GM19035 (cell line): ENCODE measurements around the gene CNPPD1.
A peak's percentile ranks its signal among the peaks of the same experiment; 100 is the strongest.
"Not testable (repeated sequence)": the region's sequence is repeated elsewhere in the genome, so short reads cannot be mapped to it uniquely, and the experiment has no call there.

Experiments used
- ATAC-seq: cut with Tn5 transposase; IDR thresholded peaks from one replicate; pipeline ENCODE4 v1.9.1; 2021; ENCODE audit not compliant: unreplicated experiment

The CNPPD1 gene

DNA sequence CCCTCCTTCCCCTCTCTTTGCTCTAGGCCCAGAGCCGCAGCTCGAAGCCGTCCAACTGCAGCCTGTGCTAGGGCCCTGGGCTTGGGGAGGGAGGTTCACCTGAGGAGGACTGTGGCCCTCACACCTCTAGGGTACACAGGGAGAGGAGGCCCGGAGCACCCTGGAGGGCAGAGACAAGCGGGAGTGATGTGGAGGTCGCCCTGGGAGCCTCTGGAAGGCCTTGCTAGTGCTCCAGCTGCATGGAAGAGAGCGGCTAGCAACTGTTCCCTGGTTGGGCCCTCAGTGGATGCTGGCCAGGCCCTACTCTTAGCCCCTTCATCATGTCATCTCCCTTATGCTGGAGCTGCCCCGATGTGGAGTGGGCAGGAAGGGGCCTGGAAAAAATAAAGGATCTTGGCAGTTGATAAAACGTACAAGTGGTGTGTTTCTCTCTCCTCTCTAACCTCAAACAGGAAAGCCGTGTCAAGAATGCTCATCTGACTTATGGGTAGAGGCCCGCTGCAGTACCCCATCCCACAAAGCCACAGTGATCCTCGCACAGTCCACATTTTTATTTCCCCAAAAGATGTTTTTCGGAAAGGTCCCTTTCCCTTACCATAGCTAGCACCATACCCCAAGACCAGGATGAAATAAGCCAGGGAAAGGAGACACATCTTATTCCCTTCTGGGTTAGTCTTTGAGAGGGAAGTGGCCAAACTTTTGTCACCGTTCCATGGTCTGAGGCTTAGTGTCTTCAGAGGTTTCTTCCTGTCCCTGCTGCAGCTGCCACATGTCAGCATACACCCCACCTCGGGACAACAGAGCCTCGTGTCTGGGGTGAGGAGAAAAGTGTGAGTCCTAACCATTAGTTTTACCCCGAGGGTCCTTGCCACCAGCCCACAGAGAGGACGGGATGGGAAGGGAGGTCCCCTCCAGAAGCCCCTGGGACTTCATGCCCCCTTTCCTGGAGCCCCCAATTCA is 32.8 kb upstream of the CNPPD1 start:
- no peak for ATAC-seq

DNA sequence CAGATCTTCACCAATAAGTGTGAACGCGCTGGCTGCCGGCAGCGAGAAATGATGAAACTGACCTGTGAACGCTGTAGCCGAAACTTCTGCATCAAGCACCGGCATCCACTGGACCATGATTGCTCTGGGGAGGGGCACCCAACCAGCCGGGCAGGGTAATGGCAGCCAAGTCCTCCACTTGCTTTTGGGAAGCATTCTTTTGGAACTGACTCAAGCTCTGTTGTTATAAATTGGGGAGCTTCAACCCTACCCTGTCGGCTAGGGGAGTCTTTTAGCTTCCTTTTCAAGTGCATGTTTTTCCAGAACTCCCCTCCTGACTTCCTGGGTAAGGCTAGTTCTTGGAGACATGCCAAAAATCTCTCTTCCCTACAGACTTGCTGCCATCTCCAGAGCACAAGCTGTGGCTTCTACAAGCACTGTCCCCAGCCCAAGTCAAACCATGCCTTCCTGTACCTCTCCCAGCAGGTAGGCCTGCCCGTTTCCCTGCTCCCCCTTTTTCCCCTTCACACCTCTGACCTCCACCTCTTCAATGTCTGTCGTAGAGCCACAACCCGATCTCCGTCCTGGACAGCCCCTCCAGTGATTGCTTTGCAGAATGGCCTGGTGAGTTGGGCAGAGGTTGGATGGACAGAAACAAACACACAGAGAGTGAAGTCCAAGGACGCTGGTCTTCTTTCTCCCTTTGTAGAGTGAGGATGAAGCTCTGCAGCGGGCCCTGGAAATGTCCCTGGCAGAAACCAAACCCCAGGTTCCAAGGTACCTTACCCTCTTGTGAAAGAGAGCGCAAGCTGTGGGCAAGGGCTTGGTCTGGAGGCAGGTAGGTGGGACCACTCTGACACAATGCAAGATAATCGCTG is 31.4 kb upstream of the CNPPD1 start:
- no peak for ATAC-seq

DNA sequence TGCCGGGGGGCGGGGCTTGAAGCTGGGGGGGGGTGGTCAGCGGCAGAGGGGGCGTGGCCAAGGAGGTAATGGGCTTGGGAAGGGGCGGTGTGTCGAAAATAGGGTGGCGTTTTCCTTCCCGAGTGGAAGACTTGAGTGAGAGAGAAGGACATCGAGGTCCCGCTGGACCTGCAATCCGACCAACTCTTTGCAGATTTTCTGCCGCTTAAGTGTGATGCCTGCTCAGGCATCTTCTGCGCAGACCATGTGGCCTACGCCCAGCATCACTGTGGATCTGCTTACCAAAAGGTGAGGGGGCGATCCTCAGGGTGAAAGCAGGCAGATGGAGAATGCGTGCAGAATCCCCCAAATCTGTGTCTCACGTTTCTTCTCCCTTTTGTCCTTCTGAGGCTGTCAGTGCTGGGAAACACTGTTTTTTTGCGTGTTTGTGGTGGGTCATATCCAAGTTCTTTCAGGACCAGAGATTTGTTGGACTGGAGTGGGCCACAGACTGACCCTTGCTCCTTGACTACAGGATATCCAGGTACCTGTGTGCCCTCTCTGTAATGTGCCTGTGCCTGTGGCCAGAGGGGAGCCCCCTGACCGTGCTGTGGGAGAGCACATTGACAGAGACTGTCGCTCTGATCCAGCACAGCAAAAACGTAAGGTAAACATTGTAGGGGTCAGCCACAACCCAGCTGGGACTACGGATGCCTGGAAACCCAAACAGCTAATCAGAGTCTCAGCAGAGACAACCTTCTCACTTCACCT is 30.6 kb upstream of the CNPPD1 start:
- no peak for ATAC-seq

DNA sequence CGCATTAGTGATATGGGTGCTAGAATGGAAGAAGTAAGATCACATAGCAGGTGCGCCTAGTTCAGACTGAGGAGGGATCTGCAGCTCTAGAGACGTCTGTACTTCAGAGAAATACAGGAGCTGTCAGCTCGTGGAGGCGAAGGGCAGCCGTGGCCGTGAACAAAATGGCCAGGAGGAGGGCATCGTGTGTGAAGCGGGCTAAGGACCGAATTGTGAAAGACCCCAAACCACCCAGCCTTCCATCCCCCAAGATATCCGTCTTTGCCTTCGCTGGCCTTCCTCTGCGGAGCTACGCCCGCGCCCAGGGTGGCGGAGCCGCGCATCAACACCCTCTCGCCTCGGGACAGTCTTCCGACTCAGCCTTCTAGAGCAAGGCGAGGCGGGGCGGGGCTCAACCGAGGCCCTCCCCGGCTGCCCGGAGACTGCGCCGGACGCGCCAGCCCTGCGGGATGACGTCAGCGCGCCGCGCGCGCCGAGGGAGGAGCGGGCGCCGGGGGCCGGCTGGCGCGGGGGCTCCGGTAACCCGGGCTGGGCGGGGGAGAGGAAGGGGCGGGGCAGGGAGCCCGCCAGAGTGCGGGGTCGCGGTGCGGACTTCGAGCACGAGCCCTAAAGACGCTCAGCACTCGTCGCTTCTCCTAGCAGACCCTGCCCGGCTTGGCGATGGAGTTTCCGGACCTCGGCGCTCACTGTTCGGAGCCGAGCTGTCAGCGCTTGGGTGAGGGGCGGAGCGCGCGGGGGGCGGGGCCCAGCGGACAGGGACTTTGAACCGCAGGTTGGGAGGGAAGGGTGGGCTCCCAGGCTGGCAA is 29.8 kb upstream of the CNPPD1 start, which contains the start of gene ZFAND2B:
TSS of gene ZFAND2B (plus strand) at position 455 of the 806 bp plus-strand sequence. CDS start at position 661, 206 bp downstream.
- peak; percentile 97 for ATAC-seq

DNA sequence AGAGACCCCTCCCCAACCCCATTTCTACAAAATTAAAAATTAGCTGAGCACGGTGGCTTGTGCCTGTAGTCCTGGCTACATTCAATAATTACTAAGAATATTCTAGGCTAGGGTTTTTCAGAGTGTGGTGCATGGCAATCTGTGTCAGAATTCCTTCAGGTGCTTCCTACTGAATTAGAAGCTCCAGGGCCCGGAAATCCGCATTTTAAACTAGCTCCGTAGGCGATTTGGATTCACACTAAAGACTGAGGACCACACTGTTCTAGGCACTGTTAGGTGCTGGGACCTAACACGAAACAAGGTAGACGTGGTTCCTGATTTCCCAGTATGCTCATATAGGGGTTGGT is 29.2 kb upstream of the CNPPD1 start:
- no peak for ATAC-seq

DNA sequence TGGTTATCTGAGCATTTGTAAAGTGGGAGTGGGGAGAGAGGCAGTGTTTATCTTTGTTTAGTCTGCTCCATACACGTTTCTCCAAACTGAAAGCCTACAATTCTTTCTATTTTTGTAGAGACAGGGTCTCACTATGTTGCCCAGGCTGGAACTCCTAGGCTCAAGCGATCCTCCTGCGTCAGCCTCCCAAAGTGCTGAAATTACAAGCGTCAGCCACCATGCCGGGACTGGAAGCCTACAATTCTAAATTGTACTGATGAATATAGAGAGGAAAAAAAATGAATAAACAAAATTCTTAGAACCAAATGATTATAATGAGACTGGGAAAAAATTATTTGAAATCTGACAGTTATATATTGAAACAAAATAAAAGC is 28.4 kb upstream of the CNPPD1 start:
- ATAC-seq = no peak

DNA sequence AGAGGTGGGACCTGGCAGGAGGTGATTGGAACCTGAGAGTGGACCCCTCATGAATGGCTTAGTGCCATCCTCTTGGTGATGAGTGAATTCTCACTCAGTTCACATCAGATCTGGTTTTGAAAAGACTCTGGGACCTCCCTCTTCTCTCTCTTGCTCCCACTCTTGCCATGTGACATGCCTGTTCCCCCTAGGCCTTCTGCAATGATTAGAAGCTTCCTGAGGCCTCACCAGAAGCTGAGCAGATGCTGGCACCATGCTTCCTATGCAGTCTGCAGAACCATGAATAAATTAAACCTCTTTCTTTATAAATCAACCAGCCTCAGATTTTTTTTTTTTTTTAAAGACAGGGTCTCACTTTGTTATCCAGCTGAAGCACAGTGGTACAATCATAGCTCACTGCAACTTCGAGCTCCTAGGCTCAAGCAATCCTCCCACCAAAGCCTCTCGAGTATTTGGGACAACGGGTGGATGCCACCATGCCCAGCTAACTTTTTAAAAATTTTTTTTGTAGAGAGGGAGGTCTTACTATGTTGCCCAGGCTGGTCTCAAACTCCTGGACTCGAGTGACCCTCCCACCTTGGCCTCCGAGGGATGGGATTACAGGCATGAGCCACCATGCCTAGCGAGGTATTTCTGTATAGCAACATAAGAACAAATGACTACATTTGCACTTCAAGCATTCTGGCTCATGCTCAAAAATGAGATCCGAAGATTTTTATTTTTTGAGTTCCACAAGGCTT is 27.9 kb upstream of the CNPPD1 start:
- no peak for ATAC-seq

DNA sequence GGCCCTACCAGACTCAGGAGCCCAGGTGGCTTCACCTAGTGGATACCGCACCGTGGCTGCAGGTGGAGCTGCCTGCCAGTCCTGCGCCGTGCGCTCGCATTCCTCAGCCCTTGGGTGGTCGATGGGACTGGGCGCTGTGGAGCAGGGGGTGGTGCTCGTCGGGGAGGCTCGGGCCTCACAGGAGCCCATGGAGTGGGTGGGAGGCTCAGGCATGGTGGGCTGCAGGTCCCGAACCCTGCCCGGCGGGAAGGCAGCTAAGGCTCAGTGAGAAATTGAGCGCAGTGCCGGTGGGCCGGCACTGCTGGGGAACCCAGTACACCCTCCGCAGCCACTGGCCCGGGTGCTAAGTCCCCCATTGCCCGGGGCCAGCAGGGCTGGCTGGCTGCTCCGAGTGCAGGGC is 24.6 kb upstream of the CNPPD1 start:
- not testable (repeated sequence) for ATAC-seq

DNA sequence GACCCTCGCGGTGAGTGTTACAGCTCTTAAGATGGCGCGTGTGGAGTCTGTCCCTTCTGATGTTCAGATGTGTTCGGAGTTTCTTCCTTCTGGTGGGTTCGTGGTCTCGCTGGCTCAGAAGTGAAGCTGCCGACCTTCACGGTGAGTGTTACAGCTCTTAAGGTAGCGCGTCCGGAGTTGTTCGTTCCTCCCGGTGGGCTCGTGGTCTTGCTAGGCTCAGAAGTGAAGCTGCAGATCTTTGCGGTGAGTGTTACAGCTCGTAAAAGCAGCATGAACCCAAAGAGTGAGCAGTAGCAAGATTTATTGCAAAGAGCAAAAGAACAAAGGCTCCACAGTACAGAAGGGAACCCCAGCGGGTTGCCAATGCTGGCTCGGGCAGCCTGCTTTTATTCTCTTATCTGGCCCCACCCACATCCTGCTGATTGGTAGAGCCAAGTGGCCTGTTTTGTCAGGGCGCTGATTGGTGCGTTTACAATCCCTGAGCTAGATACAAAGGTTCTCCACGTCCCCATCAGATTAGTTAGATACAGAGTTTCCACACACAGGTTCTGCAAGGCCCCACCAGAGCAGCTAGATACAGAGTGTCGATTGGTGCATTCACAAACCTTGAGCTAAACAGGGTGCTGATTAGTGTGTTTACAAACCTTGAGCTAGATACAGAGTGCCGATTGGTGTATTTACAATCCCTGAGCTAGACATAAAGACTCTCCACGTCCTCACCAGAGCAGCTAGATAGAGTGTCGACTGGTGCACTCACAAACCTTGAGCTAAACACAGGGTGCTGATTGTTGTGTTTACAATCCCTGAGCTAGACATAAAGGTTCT is 24.0 kb upstream of the CNPPD1 start:
- not testable (repeated sequence) for ATAC-seq

DNA sequence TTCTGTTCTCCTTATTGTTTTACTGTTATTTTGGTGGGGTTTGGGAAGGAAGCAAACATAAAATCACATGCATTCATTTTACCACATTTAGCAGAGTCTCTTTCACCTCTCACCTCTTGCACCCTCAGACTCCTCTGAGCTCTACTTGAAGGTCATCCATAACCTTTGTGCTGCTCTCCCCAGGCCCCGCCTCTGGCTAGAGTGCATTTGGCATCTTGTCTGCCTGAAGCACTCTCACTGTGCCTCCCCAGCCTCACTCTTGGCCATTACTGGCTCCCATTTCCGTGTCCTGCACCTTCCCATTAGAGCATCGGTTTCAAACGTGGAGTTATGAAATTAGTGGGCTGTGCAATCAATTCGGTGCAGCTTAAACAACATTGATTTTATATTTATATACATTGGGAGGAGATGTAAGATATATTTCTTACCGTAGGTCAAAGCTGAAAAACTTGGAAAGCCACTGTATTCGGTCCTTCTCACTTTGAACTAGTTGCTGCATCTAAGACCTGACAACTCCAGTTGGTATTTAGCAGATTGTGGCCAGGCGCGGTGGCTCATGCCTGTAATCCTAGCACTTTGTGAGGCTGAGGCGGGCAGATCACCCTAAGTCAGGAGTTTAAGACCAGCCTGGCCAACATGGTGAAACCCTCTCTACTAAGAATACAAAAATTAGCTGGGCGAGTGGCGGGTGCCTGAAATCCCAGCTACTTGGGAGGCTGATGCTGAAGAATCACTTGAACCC is 22.9 kb upstream of the CNPPD1 start:
- ATAC-seq = no peak

DNA sequence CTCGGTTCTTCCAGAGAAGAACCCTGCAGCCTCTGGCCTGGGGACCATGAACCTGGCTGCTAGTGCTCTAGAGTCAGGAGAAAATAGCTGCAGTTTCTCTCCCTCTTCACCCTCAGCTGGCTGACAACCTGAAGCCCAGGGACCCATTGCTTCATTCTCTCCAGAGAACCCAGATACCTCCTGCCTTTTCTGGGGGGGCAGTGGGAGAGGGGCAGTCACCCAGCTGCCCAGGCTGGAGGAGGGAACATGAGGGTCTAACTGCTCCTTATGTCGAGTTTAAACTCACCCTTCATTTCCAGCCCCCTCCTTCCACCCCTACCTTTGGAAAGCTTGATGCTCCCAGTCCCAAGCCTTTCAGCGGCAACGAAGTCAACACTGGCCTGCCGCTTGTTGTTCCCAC is 22.2 kb upstream of the CNPPD1 start:
- no peak for ATAC-seq

DNA sequence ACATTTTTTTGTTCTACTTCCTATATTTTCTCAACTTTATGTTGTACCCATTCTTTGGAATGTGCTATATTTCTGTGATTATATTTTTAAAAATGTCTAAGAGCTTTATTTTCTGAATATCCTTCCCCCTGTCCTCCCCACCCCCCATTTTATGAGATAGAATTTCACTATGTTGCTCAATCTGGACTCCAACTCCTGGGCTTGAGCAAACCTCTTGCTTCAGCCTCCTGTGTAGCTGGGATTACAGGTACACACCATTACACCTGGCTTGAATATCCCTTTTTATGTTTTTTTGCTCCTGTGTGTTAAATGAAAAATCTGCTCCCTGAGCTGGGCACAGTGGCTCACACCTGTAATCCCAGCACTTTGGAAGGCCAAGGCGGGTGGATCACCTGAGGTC is 20.7 kb upstream of the CNPPD1 start:
- ATAC-seq = no peak

DNA sequence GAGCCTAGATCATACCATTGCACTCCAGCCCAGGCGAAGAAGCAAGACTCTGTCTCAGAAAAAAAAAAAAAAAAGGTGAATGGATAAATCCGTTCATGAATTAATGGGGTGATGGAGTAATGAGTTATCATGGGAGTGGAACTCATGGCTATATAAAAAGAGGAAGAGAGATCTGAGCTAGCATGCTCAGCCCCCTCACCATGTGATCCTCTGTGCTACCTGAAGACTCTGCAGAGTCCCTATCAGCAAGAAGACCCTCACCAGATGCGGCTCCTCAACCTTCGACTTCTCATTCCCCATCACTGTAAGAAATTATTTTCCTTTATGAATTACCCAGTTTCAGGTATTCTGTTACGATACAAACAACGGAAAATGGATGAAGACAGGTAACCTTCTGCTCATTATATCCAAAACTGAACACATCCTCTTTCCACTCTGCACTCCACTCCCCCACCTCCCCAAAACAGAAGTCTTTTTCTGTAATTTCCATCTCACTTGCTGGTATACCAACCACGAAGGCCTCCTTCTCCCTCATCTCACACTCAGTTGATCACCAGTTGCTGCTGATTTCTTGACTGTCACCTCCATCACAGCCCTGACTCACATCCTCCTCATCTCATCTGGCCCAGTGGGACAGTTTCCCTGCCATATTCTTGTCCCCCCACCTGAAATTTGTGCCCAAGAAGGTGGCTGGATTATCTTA is 10.2 kb upstream of the CNPPD1 start:
- ATAC-seq = no peak

DNA sequence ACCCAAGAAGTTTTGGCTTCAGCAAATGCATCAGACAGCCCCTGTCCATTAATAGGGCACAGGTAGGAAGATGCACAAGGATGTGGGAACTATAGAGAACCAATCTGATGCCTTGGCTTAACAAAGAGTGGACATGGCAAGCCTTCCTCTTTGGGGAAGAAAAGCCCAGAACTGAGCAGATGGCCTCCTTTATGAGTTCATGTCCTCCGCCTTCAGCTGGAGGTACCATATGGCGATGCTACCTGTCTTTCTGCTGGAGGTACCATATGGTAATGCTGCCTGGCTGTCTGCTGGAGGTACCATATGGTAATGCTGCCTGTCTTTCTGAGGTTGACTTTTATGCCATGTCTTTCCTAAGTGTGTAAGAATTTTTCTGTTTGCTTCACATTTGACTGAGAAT is 7.4 kb upstream of the CNPPD1 start:
- ATAC-seq = no peak

DNA sequence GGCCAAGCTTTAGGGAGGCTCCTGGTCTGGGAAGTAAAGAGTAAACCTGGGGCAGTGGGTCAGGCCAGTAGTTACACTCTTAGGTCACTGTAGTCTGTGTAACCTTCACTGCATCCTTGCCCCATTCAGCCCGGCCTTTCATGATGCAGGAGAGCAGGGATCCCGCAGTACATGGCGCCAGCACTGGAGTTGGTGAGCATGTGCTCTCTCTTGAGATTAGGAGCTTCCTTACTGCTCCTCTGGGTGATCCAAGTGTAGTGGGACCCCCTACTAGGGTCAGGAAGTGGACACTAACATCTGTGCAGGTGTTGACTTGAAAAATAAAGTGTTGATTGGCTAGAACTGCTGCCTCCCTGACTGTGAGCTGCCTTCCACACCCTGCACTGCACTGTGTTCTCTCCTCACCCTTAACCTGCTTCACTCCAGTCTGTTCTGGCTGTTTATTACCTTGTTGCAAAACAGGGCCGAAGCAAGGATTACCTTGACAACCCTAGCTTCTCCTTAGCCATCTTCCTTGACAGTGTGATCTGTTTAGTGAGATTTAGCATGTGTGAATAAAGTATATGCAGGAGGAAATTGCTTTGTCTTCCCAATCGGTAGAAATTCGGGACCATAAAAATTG is 6.5 kb upstream of the CNPPD1 start:
- ATAC-seq = no peak

DNA sequence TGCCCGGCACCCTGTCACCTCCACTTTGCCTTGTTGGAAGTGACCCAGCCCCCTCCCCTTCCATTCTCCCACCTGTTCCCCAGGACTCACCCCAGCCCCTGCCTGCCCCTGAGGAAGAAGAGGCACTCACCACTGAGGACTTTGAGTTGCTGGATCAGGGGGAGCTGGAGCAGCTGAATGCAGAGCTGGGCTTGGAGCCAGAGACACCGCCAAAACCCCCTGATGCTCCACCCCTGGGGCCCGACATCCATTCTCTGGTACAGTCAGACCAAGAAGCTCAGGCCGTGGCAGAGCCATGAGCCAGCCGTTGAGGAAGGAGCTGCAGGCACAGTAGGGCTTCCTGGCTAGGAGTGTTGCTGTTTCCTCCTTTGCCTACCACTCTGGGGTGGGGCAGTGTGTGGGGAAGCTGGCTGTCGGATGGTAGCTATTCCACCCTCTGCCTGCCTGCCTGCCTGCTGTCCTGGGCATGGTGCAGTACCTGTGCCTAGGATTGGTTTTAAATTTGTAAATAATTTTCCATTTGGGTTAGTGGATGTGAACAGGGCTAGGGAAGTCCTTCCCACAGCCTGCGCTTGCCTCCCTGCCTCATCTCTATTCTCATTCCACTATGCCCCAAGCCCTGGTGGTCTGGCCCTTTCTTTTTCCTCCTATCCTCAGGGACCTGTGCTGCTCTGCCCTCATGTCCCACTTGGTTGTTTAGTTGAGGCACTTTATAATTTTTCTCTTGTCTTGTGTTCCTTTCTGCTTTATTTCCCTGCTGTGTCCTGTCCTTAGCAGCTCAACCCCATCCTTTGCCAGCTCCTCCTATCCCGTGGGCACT is 5.8 kb upstream of the CNPPD1 start:
- no peak for ATAC-seq
